Fibroblast of skin of abdomen (primary cell): Measurements from ENCODE around the gene PRUNE1.

Experiments used
- DNase-seq: peaks from one replicate; pipeline ENCODE4 v3.0.0-alpha.2; 2013

The PRUNE1 gene

GRCh38 chr1:150979092-150980056, 28.9 kb upstream of the PRUNE1 start:
- peak; percentile 87 for DNase-seq

- DNase-seq, result no peak
These were observed 27.0 kb upstream of the PRUNE1 start for GRCh38 chr1:150981177-150981804.

GRCh38 chr1:150981805-150982712, 26.2 kb upstream of the PRUNE1 start, which contains the start of gene ANXA9:
Gene ANXA9 (plus strand): TSS chr1:150982292. CDS start chr1:150983106, 814 bp downstream.
- DNase-seq, result no peak

GRCh38 chr1:150985179-150985825, 22.9 kb upstream of the PRUNE1 start:
- DNase-seq, result no peak

GRCh38 chr1:150987924-150988323, 20.3 kb upstream of the PRUNE1 start:
- DNase-seq, result no peak

- DNase-seq, result no peak
These were observed 15.6 kb upstream of the PRUNE1 start for GRCh38 chr1:150992626-150993025.

- no peak for DNase-seq
These were observed 14.0 kb upstream of the PRUNE1 start for GRCh38 chr1:150994248-150994647.

- no peak for DNase-seq
These were observed 12.8 kb upstream of the PRUNE1 start for GRCh38 chr1:150995460-150995859.

- no peak for DNase-seq
These were observed 12.4 kb upstream of the PRUNE1 start for GRCh38 chr1:150995896-150996295.

GRCh38 chr1:150997126-150997872, 10.9 kb upstream of the PRUNE1 start:
- no peak for DNase-seq

- no peak for DNase-seq
These were observed 10.3 kb upstream of the PRUNE1 start for GRCh38 chr1:150997949-150998348.

GRCh38 chr1:150999051-150999674, 9.1 kb upstream of the PRUNE1 start:
- peak; percentile 43 for DNase-seq

- DNase-seq, result no peak
These were observed 8.3 kb upstream of the PRUNE1 start for GRCh38 chr1:150999926-151000325.

GRCh38 chr1:151000408-151000807, 7.8 kb upstream of the PRUNE1 start:
- DNase-seq, result no peak

GRCh38 chr1:151001602-151002001, 6.6 kb upstream of the PRUNE1 start:
- DNase-seq, result no peak

- DNase-seq, result no peak
These were observed 6.2 kb upstream of the PRUNE1 start for GRCh38 chr1:151002051-151002450.

- no peak for DNase-seq
These were observed 5.6 kb upstream of the PRUNE1 start for GRCh38 chr1:151002611-151003010.

- DNase-seq, result no peak
These were observed 5.1 kb upstream of the PRUNE1 start for GRCh38 chr1:151003180-151003579.

GRCh38 chr1:151005729-151006319, 2.4 kb upstream of the PRUNE1 start:
- no peak for DNase-seq

- peak; percentile 79 for DNase-seq
These were observed 1.8 kb upstream of the PRUNE1 start, which contains the start of gene MINDY1 for GRCh38 chr1:151006327-151007052. Gene MINDY1 (minus strand): TSS chr1:151006902. CDS start chr1:151002617, 4,285 bp downstream.
